ENCODE data around the gene IFITM10. TPM values are rescaled to one million over a fixed set of nuclear protein-coding genes. Genes with fewer than 3 reads are reported as not detected.

IFITM10 gene
- total and polyA plus RNA-seq, 9 of the 15 experiments (the other 6 are each of a cell fraction or from before 2014, with no cell fraction given): 0.08 to 0.13 (median 0.09) TPM; not detected in 6

GRCh38 chr11:1779806-1780699, 29.7 kb upstream of the IFITM10 start:
- peak overlapping the region in 1 of 2 experiments; percentile 26; a peak in 1 of 4 replicates for H3K9ac ChIP-seq (ENCODE audit: insufficient read depth in 1 of 2, low read depth in 2 of 2, low read length in 2 of 2)
- no peaks in the 10 kb centered on the region for H3K9me1 ChIP-seq (ENCODE audit: control insufficient read depth, insufficient read depth, low read length)
- no peak overlapping the region for H3K4me2 ChIP-seq (ENCODE audit: insufficient read depth, low read length)
- peaks cover 8% of the 10 kb centered on the region; the same call in 1 of the 2 replicates for H4K20me1 ChIP-seq (replicated peaks; ENCODE audit: control insufficient read depth, insufficient read depth, low read length)
- DNase-seq (ENCODE audit: extremely low read depth in 1 of 4, low spot score in 3 of 4) (no peak), FAIRE-seq (no peak), ATAC-seq (no peak)
- ChIA-PET CTCF (ENCODE audit: low intra/inter-chr PET ratio) (no interaction called here), POLR2A (interaction anchor here (0.6 to 0.8 kb wide), 2 partner anchors 11 to 12 kb away, joined by 3 to 4 read pairs; no protein-coding TSS in a partner anchor)
- peaks cover 8 to 63% of the 10 kb centered on the region in 2 experiments for H3K4me1 ChIP-seq (replicated peaks in 1 of 2; ENCODE audit: control insufficient read depth in 2 of 2, insufficient read depth in 2 of 2, low read length in 2 of 2)
- no peaks in the 10 kb centered on the region for H3K79me2 ChIP-seq (ENCODE audit: control insufficient read depth, insufficient read depth, low read length)
- intact Hi-C loops (cut with micrococcal nuclease): no loop called here
- no peak overlapping the region for H3K4me3 ChIP-seq
- no peak overlapping the region for H2AFZ ChIP-seq (ENCODE audit: low read depth, low read length)
- H3K36me3 ChIP-seq (ENCODE audit: control insufficient read depth, insufficient read depth, low read length): no peaks in the 10 kb centered on the region
- WGBS (ENCODE audit: insufficient coverage, low coverage, missing lambda C conversion rate): 17% methylated on average over 28 of the region's 34 CpGs
- no peak overlapping the region for H3K27ac ChIP-seq (ENCODE audit: extremely low read depth, low read depth, low read length)
- BruUV-seq (replicated peaks): no TSS peak
- in situ Hi-C loops (cut with MboI): no loop called here
- peaks cover 24 to 60% of the 10 kb centered on the region in 2 experiments; a peak in 4 of 5 replicates for H3K27me3 ChIP-seq (ENCODE audit: control insufficient read depth in 2 of 2, insufficient read depth in 2 of 2, low read length in 2 of 2)
- H3K9me3 ChIP-seq (replicated peaks; ENCODE audit: control insufficient read depth, insufficient read depth, low read depth, low read length): no peaks in the 10 kb centered on the region
- TF ChIP-seq NUFIP1 (IDR thresholded peaks at IDR 0.05; ENCODE audit: partially characterized antibody): no peak
- TF ChIP-seq CREB3L1 (IDR thresholded peaks at IDR 0.05; ENCODE audit: borderline replicate concordance, low read depth): no peak
- no peak for TF ChIP-seq MYC (IDR thresholded peaks at IDR 0.05; ENCODE audit: low read depth, low read length)
- TF ChIP-seq MYC (CRISPR knock-in tag; IDR thresholded peaks at IDR 0.05; ENCODE audit: borderline replicate concordance, low read depth): no peak
- TF ChIP-seq KLF13 (tag; IDR thresholded peaks at IDR 0.05; ENCODE audit: borderline replicate concordance, low read depth): no peak
- TF ChIP-seq ZNF253 (CRISPR knock-in tag; conservative IDR thresholded peaks at IDR 0.05): no peak

All from K562 (cell line).